ENCODE data around the gene NFKBIB. TPM values are rescaled to one million over a fixed set of nuclear protein-coding genes. Genes with fewer than 3 reads are reported as not detected.

The NFKBIB gene
- polyA plus RNA-seq, 1 donor from 2014 or later, result 21.4 TPM

DNA sequence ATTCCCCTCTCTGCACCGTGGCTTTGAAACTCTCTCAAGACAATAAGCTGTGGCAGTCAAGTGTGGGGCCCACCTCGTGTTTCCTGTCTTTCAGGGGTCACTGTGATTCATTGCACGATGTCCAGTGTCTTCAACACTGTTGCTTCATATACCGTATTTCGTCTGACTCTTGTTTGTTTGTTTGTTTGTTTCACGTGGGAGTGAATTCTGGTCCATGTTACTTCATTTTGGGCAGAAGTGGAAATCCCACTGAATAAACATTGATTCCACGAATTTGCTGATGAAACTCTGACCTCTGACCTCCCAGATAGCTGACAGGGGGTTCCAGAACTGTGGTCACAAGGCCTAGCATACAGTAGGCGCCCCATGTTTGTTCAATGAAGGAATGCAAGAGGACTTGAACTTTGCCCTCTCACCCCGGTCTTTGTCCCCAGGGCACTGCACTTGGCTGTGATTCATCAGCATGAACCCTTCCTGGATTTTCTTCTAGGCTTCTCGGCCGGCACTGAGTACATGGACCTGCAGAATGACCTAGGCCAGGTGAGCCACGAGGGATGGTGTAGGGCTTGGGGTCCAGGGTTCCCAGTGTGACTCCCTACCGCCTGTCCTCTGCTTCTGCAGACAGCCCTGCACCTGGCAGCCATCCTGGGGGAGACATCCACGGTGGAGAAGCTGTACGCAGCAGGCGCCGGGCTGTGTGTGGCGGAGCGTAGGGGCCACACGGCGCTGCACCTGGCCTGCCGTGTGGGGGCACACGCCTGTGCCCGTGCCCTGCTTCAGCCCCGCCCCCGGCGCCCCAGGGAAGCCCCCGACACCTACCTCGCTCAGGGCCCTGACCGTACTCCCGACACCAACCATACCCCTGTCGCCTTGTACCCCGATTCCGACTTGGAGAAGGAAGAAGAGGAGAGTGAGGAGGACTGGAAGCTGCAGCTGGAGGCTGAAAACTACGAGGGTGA is 5.1 kb downstream of the NFKBIB start:
- no peak overlapping the region for H3K9ac ChIP-seq (ENCODE audit: low read length)
- H3K4me2 ChIP-seq (ENCODE audit: low read length), result no peak overlapping the region
- TF ChIP-seq CTCF (IDR thresholded peaks at IDR 0.05; ENCODE audit: poor library complexity, severe bottlenecking), result no peak
- TF ChIP-seq EZH2 (IDR thresholded peaks at IDR 0.05; ENCODE audit: borderline replicate concordance, insufficient read depth, low read length, poor library complexity, severe bottlenecking), result no peak
- TF ChIP-seq EP300 (conservative IDR thresholded peaks at IDR 0.05; ENCODE audit: poor library complexity, severe bottlenecking), result no peak
- no peak for TF ChIP-seq TAF1 (IDR thresholded peaks at IDR 0.05; ENCODE audit: low read depth)
- no peak for TF ChIP-seq SMC3 (conservative IDR thresholded peaks at IDR 0.05; ENCODE audit: poor library complexity)
- TF ChIP-seq MXI1 (conservative IDR thresholded peaks at IDR 0.05; ENCODE audit: poor library complexity, severe bottlenecking), result no peak
- TF ChIP-seq POLR2AphosphoS5 (IDR thresholded peaks at IDR 0.05), result no peak
- no peak for TF ChIP-seq REST (IDR thresholded peaks at IDR 0.05; ENCODE audit: borderline replicate concordance)
- no peak for TF ChIP-seq RAD21 (conservative IDR thresholded peaks at IDR 0.05)
- no peaks in the 10 kb centered on the region for H3K36me3 ChIP-seq (ENCODE audit: insufficient read depth, low read length)
- no peaks in the 10 kb centered on the region for H3K27me3 ChIP-seq (ENCODE audit: insufficient read depth, low read depth, low read length)
- H3K4me3 ChIP-seq (ENCODE audit: low read length), result no peak overlapping the region
- H3K27ac ChIP-seq (ENCODE audit: low read length), result no peak overlapping the region
- no peaks in the 10 kb centered on the region for H3K79me2 ChIP-seq (replicated peaks; ENCODE audit: insufficient read depth, low read length)
- no peaks in the 10 kb centered on the region for H4K20me1 ChIP-seq (ENCODE audit: insufficient read depth)
- no peaks in the 10 kb centered on the region for H3K9me3 ChIP-seq (ENCODE audit: low read length)
- no peak overlapping the region for H2AFZ ChIP-seq (ENCODE audit: low read depth, low read length)
- no peaks in the 10 kb centered on the region for H3F3A ChIP-seq (ENCODE audit: insufficient read depth, low read length, poor library complexity, severe bottlenecking)
- no peaks in the 10 kb centered on the region for H3K9me2 ChIP-seq (ENCODE audit: insufficient read depth, low read length)

GRCh38 chr19:38905620-38906019 is 5.9 kb downstream of the NFKBIB start:
- Histone ChIP-seq H4K20me1 (ENCODE audit: insufficient read depth) (no peaks in the 10 kb centered on the region), H3K27me3 (ENCODE audit: insufficient read depth, low read depth, low read length) (no peaks in the 10 kb centered on the region), H3K4me2 (ENCODE audit: low read length) (no peak overlapping the region), H3K4me3 (ENCODE audit: low read length) (no peak overlapping the region), H3K9ac (ENCODE audit: low read length) (no peak overlapping the region), H3K9me3 (ENCODE audit: low read length) (no peaks in the 10 kb centered on the region), H3K9me2 (ENCODE audit: insufficient read depth, low read length) (no peaks in the 10 kb centered on the region), H2AFZ (ENCODE audit: low read depth, low read length) (no peak overlapping the region), H3K36me3 (ENCODE audit: insufficient read depth, low read length) (no peaks in the 10 kb centered on the region), H3K27ac (ENCODE audit: low read length) (no peak overlapping the region), H3F3A (ENCODE audit: insufficient read depth, low read length, poor library complexity, severe bottlenecking) (no peaks in the 10 kb centered on the region), H3K79me2 (replicated peaks; ENCODE audit: insufficient read depth, low read length) (no peaks in the 10 kb centered on the region)
- no peak for TF ChIP-seq EP300 (conservative IDR thresholded peaks at IDR 0.05; ENCODE audit: poor library complexity, severe bottlenecking)
- no peak for TF ChIP-seq REST (IDR thresholded peaks at IDR 0.05; ENCODE audit: borderline replicate concordance)
- TF ChIP-seq TAF1 (IDR thresholded peaks at IDR 0.05; ENCODE audit: low read depth), result no peak
- no peak for TF ChIP-seq MXI1 (conservative IDR thresholded peaks at IDR 0.05; ENCODE audit: poor library complexity, severe bottlenecking)
- no peak for TF ChIP-seq SMC3 (conservative IDR thresholded peaks at IDR 0.05; ENCODE audit: poor library complexity)
- no peak for TF ChIP-seq RAD21 (conservative IDR thresholded peaks at IDR 0.05)
- TF ChIP-seq EZH2 (IDR thresholded peaks at IDR 0.05; ENCODE audit: borderline replicate concordance, insufficient read depth, low read length, poor library complexity, severe bottlenecking), result no peak
